ENCODE results near the gene ALOX12B. TPM values are rescaled to one million over a fixed set of nuclear protein-coding genes. Genes with fewer than 3 reads are reported as not detected.

The ALOX12B gene
- total and polyA plus RNA-seq, 2 of the 13 experiments (the other 11 are each of a cell fraction or from before 2014, with no cell fraction given): 0.13 TPM; not detected in 1

DNA sequence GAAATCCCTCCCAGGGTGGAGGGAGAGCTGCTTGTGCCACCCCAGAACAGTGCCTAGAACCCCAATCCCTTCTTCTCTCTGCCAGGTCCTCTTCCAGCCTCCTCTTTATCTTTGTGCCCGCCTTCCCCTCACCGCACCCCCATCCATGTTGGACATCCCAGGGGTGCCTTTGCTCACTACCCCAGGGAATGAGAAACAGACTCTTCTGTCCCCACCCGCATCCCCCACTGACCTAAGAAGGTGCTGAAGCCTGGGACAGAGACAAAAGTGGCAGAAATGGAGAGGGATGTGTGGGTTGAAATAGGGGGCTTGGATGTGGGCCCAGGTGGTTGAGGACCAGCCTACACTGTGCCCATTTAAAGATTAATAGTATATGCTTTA is 31.7 kb downstream of the ALOX12B start:
- H3K27ac ChIP-seq (ENCODE audit: extremely low read length, insufficient read depth, low read length): peak overlapping the region; percentile 92
- intact Hi-C loops (cut with micrococcal nuclease; ENCODE audit: unreplicated experiment): loop anchor here (2.0 kb wide), 2 partner anchors 39 to 143 kb away; no protein-coding TSS in a partner anchor
- peaks cover 26% of the 10 kb centered on the region for H4K20me1 ChIP-seq (ENCODE audit: insufficient read depth, low read length)
- CTCF ChIA-PET (ENCODE audit: low intra/inter-chr PET ratio, low total read pairs): interaction anchor here (1.2 to 2.9 kb wide), 3 partner anchors 15 to 143 kb away, joined by 3 to 15 read pairs (median 13); no protein-coding TSS in a partner anchor
- 54% methylated on average over 3 of the region's 3 CpGs for WGBS (ENCODE audit: low lambda C conversion rate)
- no peak overlapping the region for H2AFZ ChIP-seq (ENCODE audit: low read length)
- H3K36me3 ChIP-seq (replicated peaks in 1 of 2; ENCODE audit: control insufficient read depth in 1 of 2, insufficient read depth in 2 of 2, low read length in 2 of 2): no peaks in the 10 kb centered on the region
- no peak for DNase-seq (ENCODE audit: low spot score)
- peak overlapping the region; percentile 81 for H3K4me2 ChIP-seq (ENCODE audit: low read depth, low read length)
- peaks cover 3 to 45% of the 10 kb centered on the region in 2 experiments; a peak in 4 of 5 replicates for H3K27me3 ChIP-seq (ENCODE audit: control insufficient read depth in 1 of 2, insufficient read depth in 2 of 2, low read length in 2 of 2)
- peak overlapping the region; percentile 35; the same call in 1 of the 2 replicates for H3K9ac ChIP-seq (ENCODE audit: insufficient read depth, low read depth, low read length)
- no peak for FAIRE-seq
- H3K79me2 ChIP-seq (ENCODE audit: insufficient read depth, low read length): no peaks in the 10 kb centered on the region
- in situ Hi-C loops (cut with HindIII; ENCODE audit: extremely low pct_ligation_motif_present, low pct_unique_long_range_greater_than_20kb): no loop called here
- ATAC-seq: peak; percentile 21; the same call in 2 of the 3 replicates
- H3K4me3 ChIP-seq (replicated peaks in 1 of 3; ENCODE audit: insufficient read depth in 1 of 3, low read depth in 2 of 3, low read length in 3 of 3): peak overlapping the region in 1 of 3 experiments; percentile 45; a peak in 1 of 6 replicates
- no TSS peak for BruUV-seq (replicated peaks)
- H3K9me3 ChIP-seq (ENCODE audit: low read length): no peaks in the 10 kb centered on the region
- H3K4me1 ChIP-seq (ENCODE audit: insufficient read depth, low read length): peaks cover 56% of the 10 kb centered on the region
- TF ChIP-seq BORCS8-MEF2B (CRISPR knock-in tag; IDR thresholded peaks at IDR 0.05): no peak
- TF ChIP-seq ZNF776 (CRISPR knock-in tag; IDR thresholded peaks at IDR 0.05): no peak
- TF ChIP-seq ZNF607 (CRISPR knock-in tag; IDR thresholded peaks at IDR 0.05; ENCODE audit: borderline replicate concordance): no peak
- TF ChIP-seq, protein P1, sequence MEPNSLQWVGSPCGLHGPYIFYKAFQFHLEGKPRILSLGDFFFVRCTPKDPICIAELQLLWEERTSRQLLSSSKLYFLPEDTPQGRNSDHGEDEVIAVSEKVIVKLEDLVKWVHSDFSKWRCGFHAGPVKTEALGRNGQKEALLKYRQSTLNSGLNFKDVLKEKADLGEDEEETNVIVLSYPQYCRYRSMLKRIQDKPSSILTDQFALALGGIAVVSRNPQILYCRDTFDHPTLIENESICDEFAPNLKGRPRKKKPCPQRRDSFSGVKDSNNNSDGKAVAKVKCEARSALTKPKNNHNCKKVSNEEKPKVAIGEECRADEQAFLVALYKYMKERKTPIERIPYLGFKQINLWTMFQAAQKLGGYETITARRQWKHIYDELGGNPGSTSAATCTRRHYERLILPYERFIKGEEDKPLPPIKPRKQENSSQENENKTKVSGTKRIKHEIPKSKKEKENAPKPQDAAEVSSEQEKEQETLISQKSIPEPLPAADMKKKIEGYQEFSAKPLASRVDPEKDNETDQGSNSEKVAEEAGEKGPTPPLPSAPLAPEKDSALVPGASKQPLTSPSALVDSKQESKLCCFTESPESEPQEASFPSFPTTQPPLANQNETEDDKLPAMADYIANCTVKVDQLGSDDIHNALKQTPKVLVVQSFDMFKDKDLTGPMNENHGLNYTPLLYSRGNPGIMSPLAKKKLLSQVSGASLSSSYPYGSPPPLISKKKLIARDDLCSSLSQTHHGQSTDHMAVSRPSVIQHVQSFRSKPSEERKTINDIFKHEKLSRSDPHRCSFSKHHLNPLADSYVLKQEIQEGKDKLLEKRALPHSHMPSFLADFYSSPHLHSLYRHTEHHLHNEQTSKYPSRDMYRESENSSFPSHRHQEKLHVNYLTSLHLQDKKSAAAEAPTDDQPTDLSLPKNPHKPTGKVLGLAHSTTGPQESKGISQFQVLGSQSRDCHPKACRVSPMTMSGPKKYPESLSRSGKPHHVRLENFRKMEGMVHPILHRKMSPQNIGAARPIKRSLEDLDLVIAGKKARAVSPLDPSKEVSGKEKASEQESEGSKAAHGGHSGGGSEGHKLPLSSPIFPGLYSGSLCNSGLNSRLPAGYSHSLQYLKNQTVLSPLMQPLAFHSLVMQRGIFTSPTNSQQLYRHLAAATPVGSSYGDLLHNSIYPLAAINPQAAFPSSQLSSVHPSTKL (CRISPR knock-in tag; IDR thresholded peaks at IDR 0.05): no peak
- no peak for TF ChIP-seq ZNF558 (CRISPR knock-in tag; IDR thresholded peaks at IDR 0.05; ENCODE audit: borderline replicate concordance)
- POLR2A ChIA-PET: interaction anchor here (1.0 to 2.2 kb wide), 9 partner anchors 8 to 726 kb away, joined by 3 to 9 read pairs (median 6); partner anchors contain the start of genes CNTROB, NEURL4, RNF227 and TRAPPC1

Data from HepG2 (cell line).